Smooth muscle cell of the pulmonary artery (primary cell): ENCODE results near the gene SLC35A4. TPM values are rescaled to one million over a fixed set of nuclear protein-coding genes. Genes with fewer than 3 reads are reported as not detected.

Experiments
- total RNA-seq: library from RNA; depleted of rRNA; stranded (reverse); fragments of >200 nt; gene quantifications from 2 replicates; pipeline ENCODE4 v1.2.3, GENCODE V29; 2014

Gene SLC35A4
- 38.0 and 39.9 TPM in 2 replicates for total RNA-seq

GRCh38 chr5:140564196-140565023, at the start of gene SLC35A4, which contains the start of gene APBB3:
Gene SLC35A4 (plus strand): TSS chr5:140564828. CDS start chr5:140567170, 2,342 bp downstream.
Gene APBB3 (minus strand): TSS chr5:140564598. CDS start chr5:140564245, 353 bp downstream.

DNA sequence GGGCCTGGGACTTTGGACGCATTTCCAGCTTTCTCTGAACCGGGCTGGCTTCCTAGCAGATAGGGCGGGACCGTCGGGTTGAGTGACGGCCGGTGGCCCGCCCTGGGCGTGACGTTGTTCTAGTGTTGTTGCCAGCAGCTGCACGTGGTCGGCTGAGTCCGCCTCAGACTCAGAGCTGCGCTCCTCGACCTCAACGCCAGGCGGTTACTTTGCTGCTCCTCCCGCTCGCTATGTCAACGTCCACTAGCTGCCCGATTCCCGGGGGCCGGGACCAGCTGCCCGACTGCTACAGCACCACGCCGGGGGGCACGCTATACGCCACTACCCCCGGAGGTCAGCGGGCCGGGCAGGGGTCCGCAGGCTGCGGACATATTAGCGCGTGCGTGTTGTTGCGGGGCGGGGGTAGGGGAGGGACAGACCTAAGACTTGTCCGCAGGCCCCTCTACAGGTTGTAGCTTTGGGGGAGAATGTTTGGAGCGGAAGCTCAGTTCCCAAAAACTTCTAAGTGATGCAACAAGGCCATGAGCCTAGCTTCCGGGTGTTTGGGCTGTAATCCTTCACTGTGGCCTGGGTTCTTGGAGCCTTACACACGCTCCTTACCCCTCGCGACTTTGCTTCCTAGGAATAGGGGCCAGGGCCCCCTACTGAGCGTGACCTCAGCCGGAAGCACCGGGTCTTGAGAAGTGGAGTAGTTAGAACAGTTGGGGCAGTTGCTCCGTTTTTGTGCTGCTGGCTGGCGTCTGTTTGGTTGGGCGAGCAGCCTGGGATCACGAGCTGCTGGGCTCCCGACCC, 16.9 kb upstream of the SLC35A4 start, which contains the start of gene EIF4EBP3:
TSS of gene EIF4EBP3 (plus strand) at position 155 of the 792 bp plus-strand sequence. CDS start at position 231, 76 bp downstream.

DNA sequence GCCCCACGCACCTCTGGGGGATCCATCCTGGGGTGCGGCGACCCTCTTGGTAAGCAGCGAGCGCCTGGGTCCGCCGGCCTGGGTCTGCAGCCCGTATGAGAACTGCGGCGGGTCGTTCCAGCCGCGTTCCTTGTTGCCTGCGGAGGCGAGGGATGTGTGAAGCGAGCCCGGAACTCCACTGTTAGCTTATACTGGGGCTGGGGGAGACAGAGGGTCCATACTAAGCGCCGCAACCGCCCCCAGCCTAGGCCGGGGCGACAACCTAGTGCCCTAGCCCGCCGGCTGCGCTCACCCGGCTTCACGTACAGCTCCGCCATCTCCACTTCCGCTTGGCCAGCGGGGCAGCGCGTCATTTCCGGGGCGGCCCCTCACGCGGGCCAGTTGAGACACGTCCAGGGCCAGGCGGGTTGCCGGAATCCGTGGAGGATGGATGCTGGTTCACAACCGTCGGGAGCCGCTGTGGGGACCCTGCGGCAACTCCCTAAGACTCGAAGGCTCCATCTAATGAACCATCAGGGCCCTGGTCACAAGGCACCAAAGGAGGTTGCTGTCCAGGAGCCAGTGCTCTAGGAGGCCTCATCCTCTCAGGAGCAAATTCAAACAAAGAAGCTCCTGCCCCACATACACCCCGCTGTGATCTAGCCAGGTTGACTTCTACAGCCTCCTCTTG, 7.4 kb upstream of the SLC35A4 start, which contains the start of gene SRA1:
TSS of gene SRA1 (minus strand) at position 338 of the 670 bp plus-strand sequence. CDS start at position 317, 21 bp downstream.

Other genes with a start within 250 kb of the SLC35A4 start
- gene HBEGF, start 218.2 kb upstream of the SLC35A4 start, total RNA-seq: 4.6 and 10.7 TPM in 2 replicates
- 0.07 TPM in 1 of 2 replicates, not detected in the other for gene SLC4A9, start 204.6 kb upstream of the SLC35A4 start, total RNA-seq
- gene ANKHD1, start 163.0 kb upstream of the SLC35A4 start, total RNA-seq: 77.4 and 79.7 TPM in 2 replicates
- 1.4 and 2.6 TPM in 2 replicates for gene EIF4EBP3, start 17.2 kb upstream of the SLC35A4 start, total RNA-seq
- 26.8 and 30.1 TPM in 2 replicates for gene SRA1, start 7.4 kb upstream of the SLC35A4 start, total RNA-seq
- 18.6 and 24.1 TPM in 2 replicates for gene APBB3, start 230 bp upstream of the SLC35A4 start, total RNA-seq
- 4.8 and 5.2 TPM in 2 replicates for gene CD14, start 68.3 kb downstream of the SLC35A4 start, total RNA-seq
- 7.0 and 8.0 TPM in 2 replicates for gene TMCO6, start 74.6 kb downstream of the SLC35A4 start, total RNA-seq
- gene NDUFA2, start 82.8 kb downstream of the SLC35A4 start, total RNA-seq: 26.3 and 36.9 TPM in 2 replicates
- gene IK, start 83.0 kb downstream of the SLC35A4 start, total RNA-seq: 47.7 and 52.2 TPM in 2 replicates
- 23.5 and 23.7 TPM in 2 replicates for gene WDR55, start 100.1 kb downstream of the SLC35A4 start, total RNA-seq
- 0.07 and 0.13 TPM in 2 replicates for gene DND1, start 108.7 kb downstream of the SLC35A4 start, total RNA-seq
- 50.6 and 62.6 TPM in 2 replicates for gene HARS1, start 126.5 kb downstream of the SLC35A4 start, total RNA-seq
- 23.7 and 28.0 TPM in 2 replicates for gene HARS2, start 126.6 kb downstream of the SLC35A4 start, total RNA-seq
- gene ZMAT2, start 135.6 kb downstream of the SLC35A4 start, total RNA-seq: 40.7 and 40.8 TPM in 2 replicates
- gene PCDHA1, start 221.3 kb downstream of the SLC35A4 start, total RNA-seq: 0.20 TPM in 1 of 2 replicates, not detected in the other
- gene PCDHA2, start 230.0 kb downstream of the SLC35A4 start, total RNA-seq: 0.03 and 0.07 TPM in 2 replicates
- gene PCDHA3, start 236.2 kb downstream of the SLC35A4 start, total RNA-seq: 0.20 and 0.39 TPM in 2 replicates
- 0.59 and 0.69 TPM in 2 replicates for gene PCDHA4, start 242.2 kb downstream of the SLC35A4 start, total RNA-seq